HS-27A (cell line): ENCODE data around the gene DKK1.

Source experiments
- DNase-seq: peaks from one replicate; pipeline ENCODE4 v3.0.0-alpha.2; 2012; ENCODE audit warnings: low read depth, missing footprints

DKK1 gene, protein sequence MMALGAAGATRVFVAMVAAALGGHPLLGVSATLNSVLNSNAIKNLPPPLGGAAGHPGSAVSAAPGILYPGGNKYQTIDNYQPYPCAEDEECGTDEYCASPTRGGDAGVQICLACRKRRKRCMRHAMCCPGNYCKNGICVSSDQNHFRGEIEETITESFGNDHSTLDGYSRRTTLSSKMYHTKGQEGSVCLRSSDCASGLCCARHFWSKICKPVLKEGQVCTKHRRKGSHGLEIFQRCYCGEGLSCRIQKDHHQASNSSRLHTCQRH

GRCh38 chr10:52313933-52314821 lies at the start of gene DKK1:
DKK1 (plus strand) TSS chr10:52314281; CDS start chr10:52314435, 154 bp downstream.
- no peak for DNase-seq

DNA sequence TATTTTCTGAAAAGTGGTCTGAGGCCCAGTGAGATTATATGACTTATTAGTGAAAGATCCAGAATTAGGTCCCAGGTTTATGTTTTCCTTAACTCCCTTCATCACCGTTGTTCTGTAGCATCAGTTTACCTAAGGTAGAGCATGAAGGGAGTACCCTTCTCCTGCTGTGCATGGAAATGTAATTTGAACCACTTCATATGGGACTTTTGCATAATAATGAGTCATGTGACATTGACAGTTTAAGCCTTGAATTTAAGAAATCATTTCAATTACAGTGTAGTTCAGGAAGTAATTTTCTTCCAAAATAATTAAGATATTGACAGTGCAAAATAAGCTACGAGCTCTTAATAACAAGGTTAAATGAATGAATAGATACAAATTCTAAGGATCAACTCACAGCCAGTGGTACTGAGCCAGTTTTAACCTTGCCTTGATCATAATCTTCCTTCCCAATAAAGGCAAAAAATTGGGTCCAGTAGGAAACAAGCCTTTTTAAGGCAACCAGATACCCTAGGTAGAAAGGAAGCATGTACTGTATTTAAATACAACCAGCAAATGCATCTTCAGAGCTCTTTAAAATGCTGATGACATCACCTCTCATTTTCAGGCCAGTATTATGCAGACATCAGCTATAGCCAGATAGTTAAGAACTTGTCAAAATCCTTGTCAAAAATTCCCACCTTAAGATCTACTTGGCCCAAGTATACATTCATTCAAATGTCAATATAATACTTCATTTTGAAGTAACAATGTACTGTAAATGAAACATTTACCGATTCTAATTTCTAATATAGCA lies 48.8 kb upstream of the DKK1 start:
- DNase-seq: no peak

- no peak for DNase-seq
Observed at GRCh38 chr10:52266858-52267257, 47.2 kb upstream of the DKK1 start.

DNA sequence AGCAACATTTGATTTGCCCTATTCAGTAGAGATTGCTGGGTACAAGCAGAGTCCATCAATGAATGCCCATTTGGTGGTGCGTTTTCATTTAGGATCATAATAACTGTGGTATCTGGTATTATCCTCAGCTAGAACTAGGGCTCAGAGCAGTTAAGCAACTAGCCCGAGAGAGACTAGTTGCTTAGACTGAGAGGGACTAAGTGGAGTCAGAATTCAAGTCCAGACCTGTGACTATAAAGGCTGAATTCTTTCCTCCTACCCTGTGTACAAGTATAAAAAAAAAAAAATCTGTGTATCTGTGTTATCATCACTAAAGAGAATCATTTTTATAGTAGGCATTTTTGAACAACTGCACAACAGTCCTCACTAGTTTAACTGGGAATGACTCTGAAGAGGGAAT lies 45.3 kb upstream of the DKK1 start:
- DNase-seq: no peak

DNA sequence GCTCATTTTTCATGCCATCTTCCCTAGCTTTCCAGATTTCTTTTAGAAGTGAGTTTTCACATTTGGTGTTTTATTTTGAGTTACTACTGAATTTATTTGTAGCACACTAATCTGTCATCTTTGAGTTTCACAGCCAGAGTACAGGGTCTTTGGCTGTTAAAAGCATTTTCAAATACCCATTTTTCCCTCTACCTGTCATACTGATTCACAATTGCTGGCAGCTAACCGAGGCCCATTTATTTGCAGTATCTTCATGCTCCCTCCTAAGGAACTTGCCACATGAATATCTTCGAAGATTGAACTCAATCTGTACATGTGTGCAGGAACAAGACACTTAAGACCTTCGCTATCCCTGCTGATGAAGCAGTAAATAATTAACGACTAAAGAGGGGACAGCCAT lies 44.8 kb upstream of the DKK1 start:
- DNase-seq: no peak

DNA sequence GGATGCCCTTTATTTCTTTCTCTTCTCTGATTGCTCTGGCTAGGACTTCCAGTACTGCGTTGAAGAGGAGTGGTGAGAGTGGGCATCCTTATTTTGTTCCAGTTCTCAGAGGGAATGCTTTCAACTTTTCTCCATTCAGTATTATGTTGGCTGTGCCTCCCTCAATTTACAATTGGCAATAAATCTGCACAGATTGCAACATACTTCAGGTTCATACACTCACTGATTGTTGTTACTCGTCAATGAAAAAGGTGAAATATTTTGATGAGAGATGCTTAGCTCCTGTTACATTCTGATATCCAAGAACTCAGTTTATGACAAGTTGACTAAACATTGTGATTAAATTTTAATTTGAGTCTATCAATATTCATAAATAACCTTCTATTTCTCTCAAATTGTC lies 37.9 kb upstream of the DKK1 start:
- no peak for DNase-seq

GRCh38 chr10:52276986-52277385 lies 37.1 kb upstream of the DKK1 start:
- DNase-seq: no peak

- DNase-seq: no peak
Observed at GRCh38 chr10:52279546-52279945, 34.5 kb upstream of the DKK1 start.

- no peak for DNase-seq
Observed at GRCh38 chr10:52280051-52280450, 34.0 kb upstream of the DKK1 start.

- no peak for DNase-seq
Observed at GRCh38 chr10:52283174-52283573, 30.9 kb upstream of the DKK1 start.

- no peak for DNase-seq
Observed at GRCh38 chr10:52284416-52285013, 29.6 kb upstream of the DKK1 start.

DNA sequence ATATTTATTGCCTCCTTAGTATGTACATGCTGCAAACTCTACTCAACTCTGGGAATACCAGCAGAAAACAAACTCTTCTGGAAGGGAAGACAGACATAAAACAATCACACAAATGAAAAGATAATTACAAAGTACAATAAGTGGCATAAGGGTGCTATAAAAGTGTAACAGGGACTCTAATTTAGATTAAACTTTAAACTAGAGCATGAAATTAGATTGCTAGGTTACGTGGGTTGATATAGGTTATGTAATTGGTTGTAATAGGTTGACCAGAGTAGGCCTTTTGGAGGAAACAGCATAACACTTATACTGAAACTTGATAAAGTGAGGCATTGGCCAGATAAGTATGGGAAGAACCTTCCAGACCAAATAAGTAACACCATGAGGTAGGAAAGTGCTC lies 26.2 kb upstream of the DKK1 start:
- no peak for DNase-seq

- no peak for DNase-seq
Observed at GRCh38 chr10:52297747-52298146, 16.3 kb upstream of the DKK1 start.

GRCh38 chr10:52300599-52301277 lies 13.3 kb upstream of the DKK1 start:
- no peak for DNase-seq

DNA sequence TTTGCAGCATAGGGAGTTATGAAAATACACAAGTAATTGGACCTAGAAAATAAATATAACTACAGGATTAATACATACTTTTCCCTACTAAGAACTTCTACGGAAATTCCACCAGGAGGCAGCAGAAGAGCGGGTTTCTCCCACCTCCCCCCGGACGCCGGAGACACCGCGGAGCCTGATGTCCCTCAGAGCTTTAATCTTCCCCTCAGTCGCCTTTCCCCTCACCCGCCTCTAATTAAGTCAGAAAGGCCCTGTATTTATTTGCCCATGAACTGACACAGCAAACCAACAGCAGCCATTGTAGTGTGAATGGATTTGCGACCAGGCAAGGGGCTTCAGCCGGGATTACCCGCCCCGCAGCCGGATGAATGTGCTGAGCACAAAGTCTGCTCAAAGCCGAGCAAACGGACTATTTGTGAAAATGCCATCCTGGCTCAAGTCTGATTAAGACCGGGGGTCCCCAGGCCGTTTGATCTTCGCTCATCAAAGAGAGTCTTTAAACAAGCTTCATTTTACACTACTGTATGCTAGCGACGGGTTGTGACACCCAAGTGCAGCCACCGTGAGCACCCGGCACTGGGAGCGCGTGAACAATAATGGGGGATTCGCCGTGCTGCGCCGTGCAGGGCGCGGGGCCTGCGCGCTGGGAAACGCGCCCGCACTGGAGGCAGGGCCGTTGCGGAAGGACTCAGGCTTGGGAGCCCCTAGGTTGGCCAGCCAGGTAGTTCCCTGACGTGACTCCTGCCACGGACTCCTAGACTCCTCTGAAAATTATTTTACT lies 5.6 kb upstream of the DKK1 start:
- no peak for DNase-seq

GRCh38 chr10:52312942-52313255 lies 1.2 kb upstream of the DKK1 start:
- DNase-seq: no peak

- no peak for DNase-seq
Observed at GRCh38 chr10:52313256-52313932, 687 bp upstream of the DKK1 start.

DNA sequence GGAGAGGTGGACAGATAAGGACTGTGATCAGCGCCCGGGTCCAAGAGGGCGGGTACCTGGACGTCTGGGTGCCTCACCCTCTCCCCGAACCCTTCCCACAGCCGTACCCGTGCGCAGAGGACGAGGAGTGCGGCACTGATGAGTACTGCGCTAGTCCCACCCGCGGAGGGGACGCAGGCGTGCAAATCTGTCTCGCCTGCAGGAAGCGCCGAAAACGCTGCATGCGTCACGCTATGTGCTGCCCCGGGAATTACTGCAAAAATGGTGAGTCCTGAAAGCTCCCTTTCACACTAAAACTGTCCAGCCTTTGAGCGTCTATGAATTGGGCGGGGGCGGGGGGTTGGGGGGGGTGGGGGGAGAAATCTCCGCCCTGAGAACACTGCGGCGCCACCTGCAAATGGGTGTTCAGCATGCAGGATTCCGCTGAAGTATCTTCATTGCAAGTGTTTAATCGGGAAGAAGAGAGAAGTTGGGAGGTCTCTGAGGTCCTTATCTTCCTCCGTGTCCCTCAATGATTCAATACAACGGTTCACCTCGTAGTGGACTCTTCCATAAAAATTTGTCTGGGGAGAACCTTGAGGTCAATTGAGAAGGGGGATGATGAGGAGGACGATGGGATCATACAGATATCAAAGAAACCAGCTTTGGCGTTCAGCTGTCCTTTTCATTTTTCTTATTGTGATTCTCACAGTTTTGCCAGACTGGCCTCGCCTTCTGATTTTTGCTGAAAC lies 906 bp downstream of the DKK1 start:
- no peak for DNase-seq

DNA sequence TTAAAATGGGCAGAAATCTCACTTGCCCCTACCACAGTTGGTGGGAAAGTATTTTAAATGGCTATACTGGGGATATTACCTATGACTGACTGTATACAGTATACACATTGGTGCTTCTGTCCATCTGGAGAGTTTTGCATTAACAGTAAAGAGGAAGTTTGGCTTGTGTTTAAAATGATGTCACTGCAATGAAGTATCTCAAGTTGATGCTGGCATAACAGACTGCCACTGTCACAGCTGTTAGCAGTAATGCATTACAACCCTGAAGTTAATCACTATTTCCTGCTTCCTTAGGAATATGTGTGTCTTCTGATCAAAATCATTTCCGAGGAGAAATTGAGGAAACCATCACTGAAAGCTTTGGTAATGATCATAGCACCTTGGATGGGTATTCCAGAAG lies 1.9 kb downstream of the DKK1 start:
- no peak for DNase-seq

DNA sequence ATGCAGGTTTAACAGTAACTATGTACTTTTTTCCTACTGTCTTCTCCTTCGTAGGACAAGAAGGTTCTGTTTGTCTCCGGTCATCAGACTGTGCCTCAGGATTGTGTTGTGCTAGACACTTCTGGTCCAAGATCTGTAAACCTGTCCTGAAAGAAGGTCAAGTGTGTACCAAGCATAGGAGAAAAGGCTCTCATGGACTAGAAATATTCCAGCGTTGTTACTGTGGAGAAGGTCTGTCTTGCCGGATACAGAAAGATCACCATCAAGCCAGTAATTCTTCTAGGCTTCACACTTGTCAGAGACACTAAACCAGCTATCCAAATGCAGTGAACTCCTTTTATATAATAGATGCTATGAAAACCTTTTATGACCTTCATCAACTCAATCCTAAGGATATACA lies 2.4 kb downstream of the DKK1 start:
- DNase-seq: no peak
